ENCODE results near the gene MPL.

- TF ChIP-seq CTCF (IDR thresholded peaks at IDR 0.05) (no peak), EP300 (IDR thresholded peaks at IDR 0.05; ENCODE audit: borderline replicate concordance in 1 of 2, low read depth in 1 of 2, low read length in 1 of 2) (no peak), JUND (IDR thresholded peaks at IDR 0.05) (no peak), SIN3A (IDR thresholded peaks at IDR 0.05; ENCODE audit: borderline replicate concordance, low read depth, low read length) (no peak), FOXM1 (IDR thresholded peaks at IDR 0.05; ENCODE audit: low read depth) (no peak), TAF1 (IDR thresholded peaks at IDR 0.05; ENCODE audit: borderline replicate concordance, low read depth, low read length) (no peak), POLR2AphosphoS5 (IDR thresholded peaks at IDR 0.05; ENCODE audit: low read depth, low read length) (no peak), GATA2 (CRISPR knock-in tag; IDR thresholded peaks at IDR 0.05) (no peak; the same call in 1 of the 2 replicates), IRF3 (IDR thresholded peaks at IDR 0.05; ENCODE audit: low read depth, low read length) (no peak), YY1 (IDR thresholded peaks at IDR 0.05; ENCODE audit: low read depth) (no peak), REST (IDR thresholded peaks at IDR 0.05; ENCODE audit: low read depth, low read length) (no peak), ELF1 (IDR thresholded peaks at IDR 0.05) (no peak), RCOR1 (IDR thresholded peaks at IDR 0.05; ENCODE audit: low read length) (0 out of 2 replicates have a peak, but pooled peaks have one; percentile 41)
These were observed 41.9 kb downstream of the MPL start for GRCh38 chr1:43379476-43379875.

All from SK-N-SH (cell line).